Measurements from ENCODE around the gene COPS8.

The COPS8 gene

DNA sequence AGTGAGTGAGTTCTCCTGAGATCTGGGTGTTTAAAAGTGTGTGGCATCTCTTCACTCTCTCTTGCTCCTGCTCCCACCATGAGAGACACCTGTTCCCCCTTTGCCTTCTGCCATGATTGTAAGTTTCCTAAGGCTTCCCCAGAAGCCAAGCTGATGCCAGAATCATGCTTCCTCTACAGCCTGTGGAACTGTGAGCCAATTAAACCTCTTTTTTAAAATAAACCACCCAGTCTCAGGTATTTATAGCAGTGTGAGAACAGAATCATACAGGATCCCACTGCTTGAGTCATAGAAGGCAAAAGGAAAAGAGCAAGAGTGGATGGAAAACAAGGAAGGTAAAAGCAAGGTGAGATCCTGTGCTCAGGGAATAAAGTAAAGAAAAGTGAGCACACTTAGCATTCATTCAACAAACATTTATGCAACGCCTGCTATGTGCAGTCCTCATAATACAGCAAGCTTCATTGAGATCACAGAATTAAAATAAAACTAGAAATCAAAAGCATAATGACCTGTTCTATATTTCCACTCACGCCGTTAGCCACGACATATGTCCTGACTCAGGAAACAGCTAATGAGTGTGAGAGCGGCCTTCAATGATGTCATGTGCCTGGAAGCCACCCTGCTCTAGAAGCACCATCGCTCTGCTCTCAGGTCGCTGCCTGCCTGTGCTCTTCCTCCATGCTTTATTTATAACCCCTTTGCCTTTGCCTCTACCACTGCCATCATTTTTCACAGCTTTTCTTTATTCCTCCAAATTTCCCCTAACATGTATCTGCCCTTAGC lies 11.3 kb upstream of the COPS8 start:
- no peaks in the 10 kb centered on the region for H3K36me3 Mint-ChIP-seq (ENCODE audit: low read depth)
- H3K4me3 Mint-ChIP-seq, result no peak overlapping the region
- H3K9me3 Mint-ChIP-seq, result no peaks in the 10 kb centered on the region
- intact Hi-C loops (cut with micrococcal nuclease), result no loop called here
- H3K27ac Mint-ChIP-seq, result no peak overlapping the region
- no peaks in the 10 kb centered on the region for H3K4me1 Mint-ChIP-seq (ENCODE audit: low read depth)
- H3K27me3 Mint-ChIP-seq, result no peaks in the 10 kb centered on the region

GRCh38 chr2:237075749-237076599 lies 9.7 kb upstream of the COPS8 start:
- Mint-ChIP-seq H3K4me1 (ENCODE audit: low read depth) (no peaks in the 10 kb centered on the region), H3K9me3 (no peaks in the 10 kb centered on the region), H3K36me3 (ENCODE audit: low read depth) (no peaks in the 10 kb centered on the region), H3K4me3 (no peak overlapping the region), H3K27ac (no peak overlapping the region), H3K27me3 (no peaks in the 10 kb centered on the region)
- intact Hi-C loops (cut with micrococcal nuclease), result no loop called here

DNA sequence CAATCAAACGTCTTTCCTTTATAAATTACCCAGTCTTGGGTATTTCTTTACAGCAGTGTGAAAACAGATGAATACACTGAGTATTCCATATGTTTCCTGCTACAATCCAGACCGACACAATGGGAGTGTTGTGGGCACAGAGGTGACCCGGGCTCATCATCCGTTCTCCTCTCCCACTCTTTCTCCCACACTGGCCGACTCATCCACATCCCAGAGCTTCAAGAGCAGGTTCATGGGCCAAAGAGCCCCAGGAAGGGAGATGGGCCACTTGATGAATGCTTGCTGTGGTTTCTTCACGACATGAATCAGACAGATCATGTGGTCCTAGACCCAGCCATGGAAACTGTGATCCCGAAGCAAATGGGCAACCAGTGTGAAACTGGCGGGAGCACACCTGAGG lies 4.1 kb upstream of the COPS8 start:
- H3K4me1 Mint-ChIP-seq (ENCODE audit: low read depth), result peaks cover 5% of the 10 kb centered on the region
- H3K27me3 Mint-ChIP-seq, result no peaks in the 10 kb centered on the region
- H3K27ac Mint-ChIP-seq, result no peak overlapping the region
- no peaks in the 10 kb centered on the region for H3K9me3 Mint-ChIP-seq
- H3K4me3 Mint-ChIP-seq, result no peak overlapping the region
- peaks cover 14% of the 10 kb centered on the region for H3K36me3 Mint-ChIP-seq (ENCODE audit: low read depth)
- intact Hi-C loops (cut with micrococcal nuclease), result no loop called here

- no peaks in the 10 kb centered on the region for H3K27me3 Mint-ChIP-seq
- intact Hi-C loops (cut with micrococcal nuclease), result no loop called here
Observed at GRCh38 chr2:237083026-237083425, 2.7 kb upstream of the COPS8 start.

GRCh38 chr2:237084444-237084843 lies 1.2 kb upstream of the COPS8 start:
- Mint-ChIP-seq H3K27ac (no peak overlapping the region), H3K36me3 (ENCODE audit: low read depth) (peaks cover 14% of the 10 kb centered on the region), H3K27me3 (no peaks in the 10 kb centered on the region), H3K9me3 (no peaks in the 10 kb centered on the region), H3K4me1 (ENCODE audit: low read depth) (peaks cover 5% of the 10 kb centered on the region), H3K4me3 (no peak overlapping the region)
- intact Hi-C loops (cut with micrococcal nuclease), result no loop called here

More at GRCh38 chr2:237083026-237083425, 2.7 kb upstream of the COPS8 start:
- Mint-ChIP-seq H3K9me3 (no peaks in the 10 kb centered on the region), H3K36me3 (ENCODE audit: low read depth) (peaks cover 14% of the 10 kb centered on the region), H3K4me3 (no peak overlapping the region), H3K27ac (no peak overlapping the region), H3K4me1 (ENCODE audit: low read depth) (peaks cover 5% of the 10 kb centered on the region)

DNA sequence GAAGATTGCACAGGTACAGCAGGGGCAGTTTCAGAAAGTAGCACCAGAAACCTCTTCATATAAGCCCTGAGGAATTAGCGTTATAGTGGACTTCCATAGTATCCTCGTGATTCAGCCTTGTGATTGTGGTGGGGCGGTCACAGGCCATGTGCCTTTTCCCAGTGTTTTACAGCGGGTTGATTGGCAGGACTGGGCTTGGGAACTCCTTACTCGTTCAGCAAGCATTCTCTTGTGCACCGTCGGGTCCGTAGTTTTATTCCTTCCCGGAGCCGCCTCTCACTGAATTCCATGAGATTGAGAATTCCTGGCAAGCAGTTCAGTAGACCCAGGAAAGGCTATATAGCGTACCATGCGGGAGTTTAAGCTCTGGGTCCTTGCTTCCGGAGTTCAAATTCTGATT lies 5.2 kb downstream of the COPS8 start:
- Mint-ChIP-seq H3K27ac (no peak overlapping the region), H3K9me3 (no peaks in the 10 kb centered on the region), H3K36me3 (ENCODE audit: low read depth) (peaks cover 65% of the 10 kb centered on the region), H3K4me1 (ENCODE audit: low read depth) (no peaks in the 10 kb centered on the region), H3K4me3 (no peak overlapping the region), H3K27me3 (no peaks in the 10 kb centered on the region)
- intact Hi-C loops (cut with micrococcal nuclease), result no loop called here

GRCh38 chr2:237091779-237092436 lies 6.2 kb downstream of the COPS8 start:
- Mint-ChIP-seq H3K4me1 (ENCODE audit: low read depth) (no peaks in the 10 kb centered on the region), H3K4me3 (no peak overlapping the region), H3K27ac (no peak overlapping the region), H3K9me3 (no peaks in the 10 kb centered on the region), H3K27me3 (no peaks in the 10 kb centered on the region), H3K36me3 (ENCODE audit: low read depth) (peaks cover 68% of the 10 kb centered on the region)
- intact Hi-C loops (cut with micrococcal nuclease), result no loop called here

- H3K27me3 Mint-ChIP-seq, result no peaks in the 10 kb centered on the region
- no peak overlapping the region for H3K27ac Mint-ChIP-seq
Observed at GRCh38 chr2:237092506-237092905, 6.8 kb downstream of the COPS8 start.

GRCh38 chr2:237092920-237093781 lies 7.5 kb downstream of the COPS8 start:
- no peak overlapping the region for H3K27ac Mint-ChIP-seq
- intact Hi-C loops (cut with micrococcal nuclease), result no loop called here
- no peaks in the 10 kb centered on the region for H3K27me3 Mint-ChIP-seq
- no peak overlapping the region for H3K4me3 Mint-ChIP-seq
- H3K4me1 Mint-ChIP-seq (ENCODE audit: low read depth), result no peaks in the 10 kb centered on the region
- H3K9me3 Mint-ChIP-seq, result no peaks in the 10 kb centered on the region
- peaks cover 77% of the 10 kb centered on the region for H3K36me3 Mint-ChIP-seq (ENCODE audit: low read depth)

More at GRCh38 chr2:237092506-237092905, 6.8 kb downstream of the COPS8 start:
- Mint-ChIP-seq H3K4me3 (no peak overlapping the region), H3K36me3 (ENCODE audit: low read depth) (peaks cover 73% of the 10 kb centered on the region), H3K4me1 (ENCODE audit: low read depth) (no peaks in the 10 kb centered on the region), H3K9me3 (no peaks in the 10 kb centered on the region)
- intact Hi-C loops (cut with micrococcal nuclease), result no loop called here

GRCh38 chr2:237096201-237096600 lies 10.5 kb downstream of the COPS8 start:
- Mint-ChIP-seq H3K9me3 (no peaks in the 10 kb centered on the region), H3K27me3 (no peaks in the 10 kb centered on the region), H3K4me3 (no peak overlapping the region), H3K27ac (no peak overlapping the region), H3K36me3 (ENCODE audit: low read depth) (peaks cover 86% of the 10 kb centered on the region), H3K4me1 (ENCODE audit: low read depth) (no peaks in the 10 kb centered on the region)
- intact Hi-C loops (cut with micrococcal nuclease), result no loop called here

GRCh38 chr2:237096911-237097310 lies 11.2 kb downstream of the COPS8 start:
- Mint-ChIP-seq H3K27me3 (no peaks in the 10 kb centered on the region), H3K4me3 (no peak overlapping the region), H3K36me3 (ENCODE audit: low read depth) (peaks cover 88% of the 10 kb centered on the region), H3K4me1 (ENCODE audit: low read depth) (no peaks in the 10 kb centered on the region), H3K9me3 (no peaks in the 10 kb centered on the region), H3K27ac (no peak overlapping the region)
- intact Hi-C loops (cut with micrococcal nuclease), result no loop called here

GRCh38 chr2:237097326-237097910 lies 11.7 kb downstream of the COPS8 start:
- intact Hi-C loops (cut with micrococcal nuclease), result no loop called here
- Mint-ChIP-seq H3K36me3 (ENCODE audit: low read depth) (peaks cover 85% of the 10 kb centered on the region), H3K27ac (no peak overlapping the region), H3K4me3 (no peak overlapping the region), H3K27me3 (no peaks in the 10 kb centered on the region), H3K4me1 (ENCODE audit: low read depth) (no peaks in the 10 kb centered on the region), H3K9me3 (no peaks in the 10 kb centered on the region)

Data from dendritic cell treated with granulocyte-macrophage colony-stimulating factor and Interleukin-4, amounts not matched to agents 40 ng/mL and 50 ng/mL, for 4 days (primary cell).